ENCODE data around the gene CACNA2D3. TPM values are rescaled to one million over a fixed set of nuclear protein-coding genes. Genes with fewer than 3 reads are reported as not detected.

Gene CACNA2D3
- polyA plus RNA-seq, 3 donors: 8.3 to 21.5 (median 10.4) TPM

DNA sequence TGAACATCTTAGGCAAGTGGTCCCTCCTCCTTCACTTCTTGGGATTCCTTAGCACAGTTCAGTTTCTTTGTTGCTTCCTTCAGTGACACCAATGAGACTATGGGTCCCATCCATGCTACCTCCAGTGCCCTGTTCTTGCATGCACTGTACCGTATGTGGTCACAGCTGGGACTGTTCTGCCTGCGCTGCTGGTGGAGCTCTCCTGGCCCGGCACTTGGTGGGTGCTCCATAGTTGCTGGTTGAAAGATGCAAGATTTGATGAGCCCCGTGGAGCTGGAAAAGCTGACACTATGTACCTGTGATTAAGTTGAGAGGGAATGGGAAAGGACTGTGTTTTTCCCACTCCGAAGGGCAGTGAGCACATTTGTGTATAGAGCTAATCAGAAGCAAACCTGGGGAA lies 407.7 kb downstream of the CACNA2D3 start:
- H3K4me2 ChIP-seq (replicated peaks; ENCODE audit: extremely low read depth, low read length, poor library complexity, severe bottlenecking): no peak overlapping the region
- no peaks in the 10 kb centered on the region for H3K4me1 Mint-ChIP-seq
- H4K20me1 ChIP-seq (ENCODE audit: insufficient read depth, low read length): no peaks in the 10 kb centered on the region
- H3K9ac ChIP-seq (ENCODE audit: insufficient read depth, low read length, poor library complexity, severe bottlenecking): no peak overlapping the region
- intact Hi-C loops (cut with micrococcal nuclease): no loop called here
- H3K9me3 ChIP-seq (replicated peaks in 1 of 2; ENCODE audit: control insufficient read depth in 1 of 2, insufficient read depth in 1 of 2, low read length in 2 of 2): peaks cover 11 to 12% of the 10 kb centered on the region in 2 donors
- no peak overlapping the region for H2AFZ ChIP-seq (ENCODE audit: insufficient read depth, low read depth, low read length, poor library complexity, severe bottlenecking)
- peaks cover 0 to 3% (median 2%) of the 10 kb centered on the region in 3 donors for H3K27me3 Mint-ChIP-seq (ENCODE audit: low read depth in 3 of 3)
- H3K9me3 Mint-ChIP-seq: peaks cover 0 to 26% (median 6%) of the 10 kb centered on the region in 7 donors
- H3K27me3 ChIP-seq (ENCODE audit: control insufficient read depth in 2 of 2, insufficient read depth in 2 of 2, low read length in 2 of 2): no peaks in the 10 kb centered on the region
- H3K27ac Mint-ChIP-seq: no peak overlapping the region
- no peaks in the 10 kb centered on the region for H3K4me1 ChIP-seq (ENCODE audit: control insufficient read depth in 1 of 2, insufficient read depth in 2 of 2, low read length in 2 of 2)
- H3K36me3 ChIP-seq (replicated peaks in 1 of 2; ENCODE audit: control insufficient read depth in 1 of 2, insufficient read depth in 2 of 2, low read length in 2 of 2): no peaks in the 10 kb centered on the region
- no peak overlapping the region for H3K4me3 ChIP-seq (replicated peaks in 1 of 3; ENCODE audit: low read depth in 2 of 3, low read length in 3 of 3)
- no peaks in the 10 kb centered on the region for H3K36me3 Mint-ChIP-seq
- no peak overlapping the region for H3K27ac ChIP-seq (ENCODE audit: low read depth in 1 of 2, low read length in 2 of 2)
- no peak overlapping the region for H3K4me3 Mint-ChIP-seq
- TF ChIP-seq, protein P1, sequence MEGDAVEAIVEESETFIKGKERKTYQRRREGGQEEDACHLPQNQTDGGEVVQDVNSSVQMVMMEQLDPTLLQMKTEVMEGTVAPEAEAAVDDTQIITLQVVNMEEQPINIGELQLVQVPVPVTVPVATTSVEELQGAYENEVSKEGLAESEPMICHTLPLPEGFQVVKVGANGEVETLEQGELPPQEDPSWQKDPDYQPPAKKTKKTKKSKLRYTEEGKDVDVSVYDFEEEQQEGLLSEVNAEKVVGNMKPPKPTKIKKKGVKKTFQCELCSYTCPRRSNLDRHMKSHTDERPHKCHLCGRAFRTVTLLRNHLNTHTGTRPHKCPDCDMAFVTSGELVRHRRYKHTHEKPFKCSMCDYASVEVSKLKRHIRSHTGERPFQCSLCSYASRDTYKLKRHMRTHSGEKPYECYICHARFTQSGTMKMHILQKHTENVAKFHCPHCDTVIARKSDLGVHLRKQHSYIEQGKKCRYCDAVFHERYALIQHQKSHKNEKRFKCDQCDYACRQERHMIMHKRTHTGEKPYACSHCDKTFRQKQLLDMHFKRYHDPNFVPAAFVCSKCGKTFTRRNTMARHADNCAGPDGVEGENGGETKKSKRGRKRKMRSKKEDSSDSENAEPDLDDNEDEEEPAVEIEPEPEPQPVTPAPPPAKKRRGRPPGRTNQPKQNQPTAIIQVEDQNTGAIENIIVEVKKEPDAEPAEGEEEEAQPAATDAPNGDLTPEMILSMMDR (IDR thresholded peaks at IDR 0.05): no peak
- DNase-seq: no peak
- no peaks in the 10 kb centered on the region for H3K79me2 ChIP-seq (ENCODE audit: insufficient read depth, low read length)
- WGBS (ENCODE audit: insufficient coverage): 92% methylated on average over 4 of the region's 5 CpGs

DNA sequence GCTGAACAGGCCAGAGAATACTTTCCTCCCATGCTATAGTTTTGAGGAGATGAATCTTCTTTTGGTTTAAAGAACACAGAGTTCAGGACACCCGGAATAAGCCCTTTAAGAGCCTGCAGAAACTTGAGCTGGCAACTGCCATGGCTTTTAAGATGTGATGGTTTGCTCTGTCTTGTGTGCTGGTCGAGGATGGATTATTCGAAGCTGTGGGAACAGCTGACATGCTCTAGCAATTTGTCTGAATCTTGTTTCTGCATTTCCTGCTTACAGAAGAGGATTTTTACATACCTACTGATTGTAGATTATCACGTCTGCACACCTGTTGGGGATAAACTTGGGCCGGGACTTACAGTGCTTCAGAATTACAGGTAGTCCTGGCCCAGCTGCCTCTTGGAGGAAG lies 408.6 kb downstream of the CACNA2D3 start:
- Mint-ChIP-seq H3K27me3 (ENCODE audit: low read depth in 3 of 3) (peaks cover 0 to 3% (median 2%) of the 10 kb centered on the region in 3 donors), H3K9me3 (peaks cover 0 to 23% (median 5%) of the 10 kb centered on the region in 7 donors), H3K36me3 (no peaks in the 10 kb centered on the region), H3K4me1 (no peaks in the 10 kb centered on the region), H3K27ac (no peak overlapping the region), H3K4me3 (no peak overlapping the region)
- no peaks in the 10 kb centered on the region for H3K79me2 ChIP-seq (ENCODE audit: insufficient read depth, low read length)
- H3K9me3 ChIP-seq (replicated peaks in 1 of 2; ENCODE audit: control insufficient read depth in 1 of 2, insufficient read depth in 1 of 2, low read length in 2 of 2): peaks cover 11 to 12% of the 10 kb centered on the region in 2 donors
- DNase-seq: no peak
- intact Hi-C loops (cut with micrococcal nuclease): no loop called here
- no peak overlapping the region for H2AFZ ChIP-seq (ENCODE audit: insufficient read depth, low read depth, low read length, poor library complexity, severe bottlenecking)
- no peak overlapping the region for H3K4me2 ChIP-seq (replicated peaks; ENCODE audit: extremely low read depth, low read length, poor library complexity, severe bottlenecking)
- no peak overlapping the region for H3K4me3 ChIP-seq (replicated peaks in 1 of 3; ENCODE audit: low read depth in 2 of 3, low read length in 3 of 3)
- no peaks in the 10 kb centered on the region for H3K27me3 ChIP-seq (ENCODE audit: control insufficient read depth in 2 of 2, insufficient read depth in 2 of 2, low read length in 2 of 2)
- no peak overlapping the region for H3K9ac ChIP-seq (ENCODE audit: insufficient read depth, low read length, poor library complexity, severe bottlenecking)
- H3K4me1 ChIP-seq (ENCODE audit: control insufficient read depth in 1 of 2, insufficient read depth in 2 of 2, low read length in 2 of 2): no peaks in the 10 kb centered on the region
- no peaks in the 10 kb centered on the region for H4K20me1 ChIP-seq (ENCODE audit: insufficient read depth, low read length)
- no peaks in the 10 kb centered on the region for H3K36me3 ChIP-seq (replicated peaks in 1 of 2; ENCODE audit: control insufficient read depth in 1 of 2, insufficient read depth in 2 of 2, low read length in 2 of 2)
- H3K27ac ChIP-seq (ENCODE audit: low read depth in 1 of 2, low read length in 2 of 2): no peak overlapping the region
- 30% methylated on average over 3 of the region's 5 CpGs for WGBS (ENCODE audit: insufficient coverage)
- TF ChIP-seq, protein P1 (IDR thresholded peaks at IDR 0.05): no peak

All from CD14-positive monocyte (primary cell).